H9 (cell line): ENCODE data around the gene PRKAG2. TPM values are rescaled to one million over a fixed set of nuclear protein-coding genes. Genes with fewer than 3 reads are reported as not detected.
A peak's percentile ranks its signal among the peaks of the same experiment; 100 is the strongest.

Experiments
- DNase-seq: peaks from one replicate; pipeline ENCODE4 v3.0.0-alpha.2; 2017
- H2AFZ ChIP-seq: one replicate; pipeline ENCODE4 v1.6.1; 2013; ENCODE audit warnings: mild to moderate bottlenecking, low read length, control low read depth, moderate library complexity
- H2AK5ac ChIP-seq: 2 replicates; pipeline ENCODE4 v1.6.1; 2013; ENCODE audit warnings: low read length, control low read depth, mixed read lengths; ENCODE audit not compliant: insufficient read length
- H2BK120ac ChIP-seq: one replicate; pipeline ENCODE4 v1.6.1; 2013; ENCODE audit warnings: low read depth, mild to moderate bottlenecking, low read length, control low read depth, inconsistent platforms; ENCODE audit not compliant: poor library complexity, severe bottlenecking
- H2BK12ac ChIP-seq: 2 replicates; pipeline ENCODE4 v1.6.1; 2013; ENCODE audit warnings: low read length, control low read depth, mixed read lengths, low read depth; ENCODE audit not compliant: insufficient read length
- H2BK15ac ChIP-seq: 2 replicates; pipeline ENCODE4 v1.6.1; 2013; ENCODE audit warnings: low read depth, low read length, control low read depth
- H2BK20ac ChIP-seq: one replicate; pipeline ENCODE4 v1.6.1; 2013; ENCODE audit warnings: low read depth, mild to moderate bottlenecking, low read length, control low read depth, inconsistent platforms; ENCODE audit not compliant: poor library complexity, severe bottlenecking
- H2BK5ac ChIP-seq: 2 replicates; pipeline ENCODE4 v1.6.1; 2013; ENCODE audit warnings: low read length, control low read depth, mixed read lengths; ENCODE audit not compliant: insufficient read length
- H3K14ac ChIP-seq: 2 replicates; pipeline ENCODE4 v1.6.1; 2013; ENCODE audit warnings: low read length, control low read depth; ENCODE audit not compliant: insufficient read depth
- H3K18ac ChIP-seq: 2 replicates; pipeline ENCODE4 v1.6.1; 2013; ENCODE audit warnings: low read depth, mild to moderate bottlenecking, mixed read lengths, low read length, control low read depth; ENCODE audit not compliant: insufficient read length
- H3K23ac ChIP-seq: 2 replicates; pipeline ENCODE4 v1.6.1; 2013; ENCODE audit warnings: low read length, control low read depth, mixed read lengths, low read depth; ENCODE audit not compliant: insufficient read length
- H3K23me2 ChIP-seq: 2 replicates; pipeline ENCODE4 v1.6.1; 2013; ENCODE audit warnings: low read depth, mild to moderate bottlenecking, mixed read lengths, low read length, control low read depth; ENCODE audit not compliant: insufficient read length, poor library complexity, severe bottlenecking
- H3K27ac ChIP-seq: 2 replicates; pipeline ENCODE4 v1.5.1; 2013; ENCODE audit warnings: low read length, control low read depth, mixed read lengths, low read depth; ENCODE audit not compliant: insufficient read length
- H3K27me3 ChIP-seq: 2 replicates; pipeline ENCODE4 v1.6.1; 2013; ENCODE audit warnings: low read length, control low read depth, inconsistent platforms; ENCODE audit not compliant: insufficient read depth
- H3K4ac ChIP-seq: 2 replicates; pipeline ENCODE4 v1.6.1; 2013; ENCODE audit warnings: low read depth, mild to moderate bottlenecking, control low read depth, inconsistent platforms, low read length, moderate library complexity
- H3K4me1 ChIP-seq: 2 replicates; pipeline ENCODE4 v1.6.1; 2013; ENCODE audit warnings: low read length, control low read depth, inconsistent platforms; ENCODE audit not compliant: insufficient read depth
- H3K4me2 ChIP-seq: 2 replicates; pipeline ENCODE4 v1.6.1; 2013; ENCODE audit warnings: low read length, control low read depth, mixed read lengths; ENCODE audit not compliant: insufficient read length, insufficient read depth
- H3K56ac ChIP-seq: 2 replicates; pipeline ENCODE4 v1.6.1; 2013; ENCODE audit warnings: low read depth, mild to moderate bottlenecking, mixed read lengths, low read length, control low read depth; ENCODE audit not compliant: insufficient read length
- H3K79me1 ChIP-seq: 2 replicates; pipeline ENCODE4 v1.6.1; 2013; ENCODE audit warnings: low read depth, mild to moderate bottlenecking, moderate library complexity, low read length, control low read depth, inconsistent platforms; ENCODE audit not compliant: insufficient read depth, poor library complexity, severe bottlenecking
- H3K79me2 ChIP-seq: 2 replicates; pipeline ENCODE4 v1.6.1; 2013; ENCODE audit warnings: low read length, control low read depth, inconsistent platforms; ENCODE audit not compliant: insufficient read depth
- H3K9ac ChIP-seq: 2 replicates; pipeline ENCODE4 v1.6.1; 2013; ENCODE audit warnings: low read length, control low read depth, mixed read lengths; ENCODE audit not compliant: insufficient read length; ENCODE audit errors: extremely low read depth
- H3K9me3 ChIP-seq: one replicate; pipeline ENCODE4 v1.6.1; 2013; ENCODE audit warnings: low read depth, low read length, inconsistent platforms; ENCODE audit not compliant: control insufficient read depth
- H3T11ph ChIP-seq: one replicate; pipeline ENCODE4 v1.6.1; 2013; ENCODE audit warnings: mild to moderate bottlenecking, low read length, control low read depth, inconsistent platforms
- H4K20me1 ChIP-seq: one replicate; pipeline ENCODE4 v1.6.1; 2013; ENCODE audit not compliant: control insufficient read depth, insufficient read length, insufficient read depth
- H4K5ac ChIP-seq: 2 replicates; pipeline ENCODE4 v1.6.1; 2013; ENCODE audit warnings: low read depth, mild to moderate bottlenecking, mixed read lengths, low read length, control low read depth; ENCODE audit not compliant: insufficient read length
- H4K8ac ChIP-seq: replicated peaks from 2 replicates; pipeline ENCODE4 v1.6.1; 2013; ENCODE audit warnings: low read length, control low read depth, mixed read lengths, low read depth; ENCODE audit not compliant: insufficient read length
- H4K91ac ChIP-seq: 2 replicates; pipeline ENCODE4 v1.6.1; 2013; ENCODE audit warnings: low read depth, mild to moderate bottlenecking, moderate library complexity, mixed read lengths, low read length, control low read depth; ENCODE audit not compliant: insufficient read length
- H3K27ac Mint-ChIP-seq, 3 experiments: 2 replicates in 2 of 3; 3 replicates in 1 of 3; pipeline ENCODE4 v1.8.0; 2020 to 2021; ENCODE audit warnings: mixed read lengths in 3 of 3, mild to moderate bottlenecking in 1 of 3, moderate library complexity in 1 of 3
- H3K27me3 Mint-ChIP-seq: 2 replicates; pipeline ENCODE4 v1.8.0; 2021; ENCODE audit warnings: low read depth, mild to moderate bottlenecking, moderate library complexity, mixed read lengths
- H3K36me3 Mint-ChIP-seq, 3 experiments: 2 replicates in 2 of 3; 3 replicates in 1 of 3; pipeline ENCODE4 v1.8.0; 2020 to 2021; ENCODE audit warnings: low read depth in 3 of 3, mixed read lengths in 3 of 3; ENCODE audit not compliant: insufficient read depth in 1 of 3
- H3K4me1 Mint-ChIP-seq, 2 experiments: 2 replicates each; pipeline ENCODE4 v1.8.0; 2020; ENCODE audit warnings: mixed read lengths in 2 of 2
- H3K4me3 Mint-ChIP-seq, 2 experiments: 2 replicates in 1 of 2; 3 replicates in 1 of 2; pipeline ENCODE4 v1.8.0; 2020 to 2021; ENCODE audit warnings: mild to moderate bottlenecking in 2 of 2, mixed read lengths in 2 of 2, moderate library complexity in 1 of 2
- H3K9me3 Mint-ChIP-seq, 2 experiments: 2 replicates in 1 of 2; 3 replicates in 1 of 2; pipeline ENCODE4 v1.8.0; 2020; ENCODE audit warnings: mild to moderate bottlenecking in 2 of 2, mixed read lengths in 2 of 2, moderate library complexity in 1 of 2
- CTCF ChIP-seq: fragments of 200-600 bp; sonication (generic); conservative IDR thresholded peaks from 3 replicates; pipeline ENCODE4 v1.8.0; 2021; ENCODE audit warnings: antibody characterized with exemption, mild to moderate bottlenecking
- WGBS: extraction: QIAGEN DNeasy Blood & Tissue Kit; methylation state at CpG from one replicate; pipeline ENCODE4 v1.1.7; 2013; ENCODE audit warnings: missing lambda C conversion rate, low lambda C conversion rate, mixed read lengths; ENCODE audit not compliant: insufficient read length; ENCODE audit errors: extremely low coverage; 5-methylcytosine and 5-hydroxymethylcytosine counted together
- total RNA-seq: library from RNA; stranded (reverse); gene quantifications from 2 replicates; pipeline ENCODE4 v1.2.1, GENCODE V29; 2021

Gene PRKAG2
- total RNA-seq, 1 experiment from 2014 or later: 11.8 TPM

- WGBS: no CpG with 5 or more reads among the region's 2 CpGs
- no peak for DNase-seq
- H3K9ac ChIP-seq: no peak overlapping the region
- no peak overlapping the region; the same call in 1 of the 2 replicates for H3K4ac ChIP-seq
- no peaks in the 10 kb centered on the region for H3K79me2 ChIP-seq
- H3K9me3 ChIP-seq: no peaks in the 10 kb centered on the region
- H2BK120ac ChIP-seq: peak overlapping the region; percentile 50
- H3K4me2 ChIP-seq: no peak overlapping the region
- no peaks in the 10 kb centered on the region for H3K9me3 Mint-ChIP-seq
- no peak overlapping the region for H2BK15ac ChIP-seq
- H4K8ac ChIP-seq: no peak overlapping the region
- H4K91ac ChIP-seq: no peak overlapping the region
- no peaks in the 10 kb centered on the region for H3K27me3 ChIP-seq
- H3K56ac ChIP-seq: no peak overlapping the region
- H3T11ph ChIP-seq: no peak overlapping the region
- no peaks in the 10 kb centered on the region for H3K23me2 ChIP-seq
- H3K18ac ChIP-seq: peak overlapping the region; percentile 29
- no peak overlapping the region for H4K5ac ChIP-seq
- H3K79me1 ChIP-seq: no peaks in the 10 kb centered on the region
- H2BK12ac ChIP-seq: no peak overlapping the region
- H3K27ac ChIP-seq: no peak overlapping the region
- H3K36me3 Mint-ChIP-seq: no peaks in the 10 kb centered on the region
- H2AK5ac ChIP-seq: no peak overlapping the region
- no peak overlapping the region for H3K14ac ChIP-seq
- no peak overlapping the region for H2BK5ac ChIP-seq
- H2BK20ac ChIP-seq: no peak overlapping the region
- H3K4me3 Mint-ChIP-seq: no peak overlapping the region
- no peak overlapping the region for H2AFZ ChIP-seq
- TF ChIP-seq CTCF: no peak
- peaks cover 8% of the 10 kb centered on the region; the same call in 1 of the 2 replicates for H3K4me1 ChIP-seq
- no peak overlapping the region for H3K23ac ChIP-seq
- no peaks in the 10 kb centered on the region for H4K20me1 ChIP-seq
- H3K27ac Mint-ChIP-seq: peak overlapping the region in 1 of 3 experiments; percentile 97; a peak in 1 of 7 replicates
- H3K4me1 Mint-ChIP-seq: peaks cover 25% of the 10 kb centered on the region in 2 experiments
- peaks cover 2% of the 10 kb centered on the region; the same call in 1 of the 2 replicates for H3K27me3 Mint-ChIP-seq
Measured at GRCh38 chr7:151686826-151687225, 190.1 kb downstream of the PRKAG2 start.
